Measurements from ENCODE around the gene TDRD12.

- no peak for TF ChIP-seq MYC (IDR thresholded peaks at IDR 0.05; ENCODE audit: low read depth, low read length)
- TF ChIP-seq, protein P1, sequence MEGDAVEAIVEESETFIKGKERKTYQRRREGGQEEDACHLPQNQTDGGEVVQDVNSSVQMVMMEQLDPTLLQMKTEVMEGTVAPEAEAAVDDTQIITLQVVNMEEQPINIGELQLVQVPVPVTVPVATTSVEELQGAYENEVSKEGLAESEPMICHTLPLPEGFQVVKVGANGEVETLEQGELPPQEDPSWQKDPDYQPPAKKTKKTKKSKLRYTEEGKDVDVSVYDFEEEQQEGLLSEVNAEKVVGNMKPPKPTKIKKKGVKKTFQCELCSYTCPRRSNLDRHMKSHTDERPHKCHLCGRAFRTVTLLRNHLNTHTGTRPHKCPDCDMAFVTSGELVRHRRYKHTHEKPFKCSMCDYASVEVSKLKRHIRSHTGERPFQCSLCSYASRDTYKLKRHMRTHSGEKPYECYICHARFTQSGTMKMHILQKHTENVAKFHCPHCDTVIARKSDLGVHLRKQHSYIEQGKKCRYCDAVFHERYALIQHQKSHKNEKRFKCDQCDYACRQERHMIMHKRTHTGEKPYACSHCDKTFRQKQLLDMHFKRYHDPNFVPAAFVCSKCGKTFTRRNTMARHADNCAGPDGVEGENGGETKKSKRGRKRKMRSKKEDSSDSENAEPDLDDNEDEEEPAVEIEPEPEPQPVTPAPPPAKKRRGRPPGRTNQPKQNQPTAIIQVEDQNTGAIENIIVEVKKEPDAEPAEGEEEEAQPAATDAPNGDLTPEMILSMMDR (IDR thresholded peaks at IDR 0.05; ENCODE audit: extremely low read depth in 1 of 2, insufficient read depth in 1 of 2, low read depth in 1 of 2, low read length in 2 of 2) = no peak
These were observed 7.8 kb upstream of the TDRD12 start for GRCh38 chr19:32711747-32712146.
